ENCODE data around the gene PRKG1.

The PRKG1 gene

DNA sequence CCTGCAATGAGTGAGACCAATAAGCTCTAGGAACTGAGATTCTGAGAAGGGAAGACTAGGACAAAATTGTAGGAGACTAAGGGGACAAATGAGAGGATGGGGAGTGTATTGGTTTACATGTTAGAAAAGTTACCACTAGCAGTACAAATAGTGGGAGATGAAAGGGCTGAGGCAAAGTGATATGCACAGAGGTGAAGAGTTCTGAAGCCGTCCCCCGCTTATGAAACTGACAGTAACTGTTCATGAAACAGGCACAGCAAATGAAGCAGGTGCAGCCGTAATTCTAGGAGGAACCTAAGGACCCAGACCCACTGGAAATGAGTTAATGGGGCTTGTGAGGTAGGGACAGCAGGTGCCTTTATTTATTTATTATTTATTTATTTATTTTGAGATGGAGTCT lies 211.3 kb downstream of the PRKG1 start:
- WGBS (ENCODE audit: insufficient coverage), result 100% methylated on average over 3 of the region's 3 CpGs
- DNase-seq, result no peak
- no peak overlapping the region for H3K27ac ChIP-seq (ENCODE audit: insufficient read depth in 1 of 2, low read depth in 1 of 2, low read length in 2 of 2, poor library complexity in 1 of 2, severe bottlenecking in 2 of 2)
- POLR2A ChIA-PET, result no interaction called here
- no peaks in the 10 kb centered on the region for H3K9me3 ChIP-seq (ENCODE audit: control extremely low read depth in 1 of 5, control insufficient read depth in 4 of 5, insufficient read depth in 2 of 5, low read depth in 1 of 5, low read length in 4 of 5)
- H3K27me3 ChIP-seq (replicated peaks in 2 of 5; ENCODE audit: control insufficient read depth in 4 of 5, insufficient read depth in 5 of 5, low read length in 4 of 5), result no peaks in the 10 kb centered on the region
- H3K4me1 ChIP-seq (ENCODE audit: control extremely low read depth in 1 of 4, control insufficient read depth in 4 of 4, insufficient read depth in 4 of 4, low read length in 3 of 4), result no peaks in the 10 kb centered on the region
- CTCF ChIA-PET, result no interaction called here
- no peak overlapping the region for H3K4me3 ChIP-seq (ENCODE audit: control insufficient read depth in 1 of 7, extremely low read depth in 1 of 7, insufficient read depth in 4 of 7, low read depth in 2 of 7, low read length in 6 of 7)
- no peaks in the 10 kb centered on the region for H3K36me3 ChIP-seq (ENCODE audit: control insufficient read depth in 4 of 4, insufficient read depth in 4 of 4, low read length in 3 of 4)

DNA sequence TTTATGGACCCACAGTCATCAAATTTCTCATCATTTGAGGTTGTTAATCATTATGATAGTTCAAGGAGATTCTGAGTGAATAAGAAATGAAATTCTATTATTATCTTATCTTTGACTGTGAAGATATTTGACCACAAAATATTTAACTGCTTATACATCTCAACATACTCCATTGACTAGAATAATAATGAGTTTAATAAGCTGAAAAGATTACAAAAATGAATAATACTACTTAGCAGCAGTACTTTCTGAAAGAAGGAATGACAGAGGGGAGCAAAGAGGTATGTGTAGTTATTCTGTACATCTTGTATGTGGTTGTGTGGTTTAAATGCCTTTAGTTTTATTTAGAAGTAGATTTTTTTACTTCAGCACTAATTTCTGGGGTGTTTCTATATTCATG lies 214.2 kb downstream of the PRKG1 start:
- DNase-seq, result no peak
- Histone ChIP-seq H3K4me3 (ENCODE audit: control insufficient read depth in 1 of 7, extremely low read depth in 1 of 7, insufficient read depth in 4 of 7, low read depth in 2 of 7, low read length in 6 of 7) (no peak overlapping the region), H3K27me3 (replicated peaks in 2 of 5; ENCODE audit: control insufficient read depth in 4 of 5, insufficient read depth in 5 of 5, low read length in 4 of 5) (no peaks in the 10 kb centered on the region), H3K4me1 (ENCODE audit: control extremely low read depth in 1 of 4, control insufficient read depth in 4 of 4, insufficient read depth in 4 of 4, low read length in 3 of 4) (no peaks in the 10 kb centered on the region), H3K27ac (ENCODE audit: insufficient read depth in 1 of 2, low read depth in 1 of 2, low read length in 2 of 2, poor library complexity in 1 of 2, severe bottlenecking in 2 of 2) (no peak overlapping the region), H3K9me3 (ENCODE audit: control extremely low read depth in 1 of 5, control insufficient read depth in 4 of 5, insufficient read depth in 2 of 5, low read depth in 1 of 5, low read length in 4 of 5) (no peaks in the 10 kb centered on the region), H3K36me3 (ENCODE audit: control insufficient read depth in 4 of 4, insufficient read depth in 4 of 4, low read length in 3 of 4) (no peaks in the 10 kb centered on the region)
- ChIA-PET CTCF (no interaction called here), POLR2A (no interaction called here)

DNA sequence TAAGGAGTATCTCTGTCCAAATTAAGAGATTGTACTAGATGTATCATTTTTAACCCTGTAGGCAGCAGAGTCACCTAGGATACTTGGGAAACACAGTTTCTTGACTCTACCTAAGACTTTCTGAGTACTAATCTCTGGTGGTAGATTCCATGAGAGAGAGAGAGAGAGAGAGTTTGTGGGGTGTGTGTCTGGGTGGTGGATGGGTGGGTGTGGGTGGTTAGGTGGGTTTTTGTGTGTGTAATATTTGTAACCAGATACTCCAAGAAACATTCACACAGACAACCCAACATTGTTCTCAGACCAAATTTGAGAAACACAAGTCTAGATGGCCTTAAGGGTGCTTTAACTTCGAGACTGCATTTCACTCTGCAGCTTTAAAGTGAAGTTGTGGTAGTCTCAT lies 215.2 kb downstream of the PRKG1 start:
- ChIA-PET CTCF (no interaction called here), POLR2A (no interaction called here)
- no peak overlapping the region for H3K27ac ChIP-seq (ENCODE audit: insufficient read depth in 1 of 2, low read depth in 1 of 2, low read length in 2 of 2, poor library complexity in 1 of 2, severe bottlenecking in 2 of 2)
- H3K36me3 ChIP-seq (ENCODE audit: control insufficient read depth in 4 of 4, insufficient read depth in 4 of 4, low read length in 3 of 4), result no peaks in the 10 kb centered on the region
- no peaks in the 10 kb centered on the region for H3K4me1 ChIP-seq (ENCODE audit: control extremely low read depth in 1 of 4, control insufficient read depth in 4 of 4, insufficient read depth in 4 of 4, low read length in 3 of 4)
- H3K9me3 ChIP-seq (ENCODE audit: control extremely low read depth in 1 of 5, control insufficient read depth in 4 of 5, insufficient read depth in 2 of 5, low read depth in 1 of 5, low read length in 4 of 5), result peaks cover 0 to 3% (median 0%) of the 10 kb centered on the region in 5 experiments
- WGBS (ENCODE audit: insufficient coverage), result 100% methylated on average over 1 of the region's 1 CpG
- no peak overlapping the region for H3K4me3 ChIP-seq (ENCODE audit: control insufficient read depth in 1 of 7, extremely low read depth in 1 of 7, insufficient read depth in 4 of 7, low read depth in 2 of 7, low read length in 6 of 7)
- DNase-seq, result no peak
- no peaks in the 10 kb centered on the region for H3K27me3 ChIP-seq (replicated peaks in 2 of 5; ENCODE audit: control insufficient read depth in 4 of 5, insufficient read depth in 5 of 5, low read length in 4 of 5)

DNA sequence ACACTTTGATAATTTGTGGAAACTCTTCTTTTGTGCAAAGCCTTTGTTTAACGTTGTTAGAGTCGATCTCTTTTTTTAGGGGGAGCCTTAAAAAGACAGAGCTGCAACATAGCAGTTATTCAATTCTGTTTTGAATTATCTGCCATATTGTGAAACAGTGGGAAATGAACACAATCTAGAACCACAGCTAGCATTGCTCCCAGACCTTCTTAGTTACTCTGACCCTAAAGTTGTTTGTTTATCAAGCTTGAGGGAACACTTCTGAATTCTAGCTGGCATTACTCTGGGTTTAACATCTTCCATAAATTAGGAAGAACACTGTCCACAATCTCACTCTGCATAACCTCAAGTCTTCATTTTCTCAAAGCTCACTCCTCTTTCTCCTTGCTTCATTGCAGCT lies 217.7 kb downstream of the PRKG1 start:
- ChIA-PET CTCF (interaction anchor here (0.5 to 1.1 kb wide), 2 partner anchors 126 to 712 kb away, joined by 3 to 5 read pairs; no protein-coding TSS in a partner anchor), POLR2A (no interaction called here)
- H3K4me1 ChIP-seq (ENCODE audit: control extremely low read depth in 1 of 4, control insufficient read depth in 4 of 4, insufficient read depth in 4 of 4, low read length in 3 of 4), result peaks cover 0 to 4% (median 0%) of the 10 kb centered on the region in 4 experiments
- no peaks in the 10 kb centered on the region for H3K36me3 ChIP-seq (ENCODE audit: control insufficient read depth in 4 of 4, insufficient read depth in 4 of 4, low read length in 3 of 4)
- no peak overlapping the region for H3K4me3 ChIP-seq (ENCODE audit: control insufficient read depth in 1 of 7, extremely low read depth in 1 of 7, insufficient read depth in 4 of 7, low read depth in 2 of 7, low read length in 6 of 7)
- no CpG with 5 or more reads among the region's 2 CpGs for WGBS (ENCODE audit: insufficient coverage)
- no peaks in the 10 kb centered on the region for H3K27me3 ChIP-seq (replicated peaks in 2 of 5; ENCODE audit: control insufficient read depth in 4 of 5, insufficient read depth in 5 of 5, low read length in 4 of 5)
- no peak overlapping the region for H3K27ac ChIP-seq (ENCODE audit: insufficient read depth in 1 of 2, low read depth in 1 of 2, low read length in 2 of 2, poor library complexity in 1 of 2, severe bottlenecking in 2 of 2)
- DNase-seq, result no peak
- peaks cover 0 to 3% (median 0%) of the 10 kb centered on the region in 5 experiments for H3K9me3 ChIP-seq (ENCODE audit: control extremely low read depth in 1 of 5, control insufficient read depth in 4 of 5, insufficient read depth in 2 of 5, low read depth in 1 of 5, low read length in 4 of 5)

DNA sequence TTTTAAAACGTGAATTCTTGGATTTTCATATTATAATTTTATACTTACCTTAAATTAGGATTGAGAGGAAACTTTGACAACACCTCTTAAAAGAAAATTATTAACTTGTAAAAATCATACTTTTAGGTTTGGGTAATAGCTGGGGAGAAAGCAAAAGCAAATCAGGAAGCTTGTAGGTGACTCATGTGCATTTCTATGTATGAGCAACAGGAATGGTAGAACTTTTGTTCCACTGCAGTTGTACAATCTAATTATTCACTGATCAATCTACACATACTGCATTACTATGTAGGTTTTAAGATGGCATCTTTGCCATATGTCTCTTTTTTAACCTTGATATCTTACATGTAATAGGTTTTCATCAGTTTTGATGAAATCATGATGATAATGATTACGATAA lies 223.2 kb downstream of the PRKG1 start:
- Histone ChIP-seq H3K36me3 (ENCODE audit: control insufficient read depth in 4 of 4, insufficient read depth in 4 of 4, low read length in 3 of 4) (no peaks in the 10 kb centered on the region), H3K27ac (ENCODE audit: insufficient read depth in 1 of 2, low read depth in 1 of 2, low read length in 2 of 2, poor library complexity in 1 of 2, severe bottlenecking in 2 of 2) (no peak overlapping the region), H3K27me3 (replicated peaks in 2 of 5; ENCODE audit: control insufficient read depth in 4 of 5, insufficient read depth in 5 of 5, low read length in 4 of 5) (no peaks in the 10 kb centered on the region), H3K9me3 (ENCODE audit: control extremely low read depth in 1 of 5, control insufficient read depth in 4 of 5, insufficient read depth in 2 of 5, low read depth in 1 of 5, low read length in 4 of 5) (peaks cover 0 to 3% (median 0%) of the 10 kb centered on the region in 5 experiments), H3K4me1 (ENCODE audit: control extremely low read depth in 1 of 4, control insufficient read depth in 4 of 4, insufficient read depth in 4 of 4, low read length in 3 of 4) (peaks cover 0 to 4% (median 0%) of the 10 kb centered on the region in 4 experiments), H3K4me3 (ENCODE audit: control insufficient read depth in 1 of 7, extremely low read depth in 1 of 7, insufficient read depth in 4 of 7, low read depth in 2 of 7, low read length in 6 of 7) (no peak overlapping the region)
- WGBS (ENCODE audit: insufficient coverage), result no CpG with 5 or more reads among the region's 2 CpGs
- CTCF ChIA-PET, result no interaction called here
- DNase-seq, result peak in 2 of 3 donors; percentile 17 to 23
- POLR2A ChIA-PET, result no interaction called here

DNA sequence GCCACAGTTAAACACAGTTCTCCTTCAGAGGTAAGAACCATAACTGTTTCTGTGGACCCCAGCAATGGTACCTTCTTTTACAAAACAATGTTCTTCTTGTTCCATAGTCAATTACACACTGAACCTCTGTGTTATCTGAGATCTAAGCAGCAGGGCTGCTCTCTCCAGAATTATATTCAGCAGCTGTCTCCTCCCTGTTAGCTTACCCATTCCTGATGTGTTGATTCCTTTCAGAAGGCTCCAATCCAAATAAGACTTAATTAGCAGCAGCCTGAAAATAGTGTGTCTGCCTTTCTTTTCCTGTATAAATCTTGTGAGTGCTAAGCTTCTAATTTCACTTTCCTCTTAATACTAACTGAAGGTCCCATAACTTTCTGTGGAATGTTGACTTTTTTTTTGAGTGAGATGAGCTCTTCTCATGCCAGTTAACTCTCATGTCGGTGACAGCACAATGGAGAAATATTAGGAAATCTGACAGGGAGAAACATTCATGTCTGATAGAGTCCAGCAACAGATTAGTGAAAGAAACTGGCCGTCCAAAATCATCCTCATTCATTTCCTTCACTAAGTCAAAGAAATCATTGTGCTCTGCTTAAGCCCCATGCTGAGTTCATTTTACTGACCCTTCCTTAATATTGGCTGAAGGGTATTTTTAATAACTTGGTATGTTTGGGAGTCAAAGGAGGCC lies 226.5 kb downstream of the PRKG1 start:
- no peak overlapping the region for H3K4me3 ChIP-seq (ENCODE audit: control insufficient read depth in 1 of 7, extremely low read depth in 1 of 7, insufficient read depth in 4 of 7, low read depth in 2 of 7, low read length in 6 of 7)
- H3K36me3 ChIP-seq (ENCODE audit: control insufficient read depth in 4 of 4, insufficient read depth in 4 of 4, low read length in 3 of 4), result no peaks in the 10 kb centered on the region
- no peaks in the 10 kb centered on the region for H3K9me3 ChIP-seq (ENCODE audit: control extremely low read depth in 1 of 5, control insufficient read depth in 4 of 5, insufficient read depth in 2 of 5, low read depth in 1 of 5, low read length in 4 of 5)
- CTCF ChIA-PET, result no interaction called here
- no peak overlapping the region for H3K27ac ChIP-seq (ENCODE audit: insufficient read depth in 1 of 2, low read depth in 1 of 2, low read length in 2 of 2, poor library complexity in 1 of 2, severe bottlenecking in 2 of 2)
- WGBS (ENCODE audit: insufficient coverage), result 100% methylated on average over 1 of the region's 2 CpGs
- DNase-seq, result no peak
- H3K4me1 ChIP-seq (ENCODE audit: control extremely low read depth in 1 of 4, control insufficient read depth in 4 of 4, insufficient read depth in 4 of 4, low read length in 3 of 4), result peaks cover 0 to 4% (median 0%) of the 10 kb centered on the region in 4 experiments
- POLR2A ChIA-PET, result no interaction called here
- no peaks in the 10 kb centered on the region for H3K27me3 ChIP-seq (replicated peaks in 2 of 5; ENCODE audit: control insufficient read depth in 4 of 5, insufficient read depth in 5 of 5, low read length in 4 of 5)

DNA sequence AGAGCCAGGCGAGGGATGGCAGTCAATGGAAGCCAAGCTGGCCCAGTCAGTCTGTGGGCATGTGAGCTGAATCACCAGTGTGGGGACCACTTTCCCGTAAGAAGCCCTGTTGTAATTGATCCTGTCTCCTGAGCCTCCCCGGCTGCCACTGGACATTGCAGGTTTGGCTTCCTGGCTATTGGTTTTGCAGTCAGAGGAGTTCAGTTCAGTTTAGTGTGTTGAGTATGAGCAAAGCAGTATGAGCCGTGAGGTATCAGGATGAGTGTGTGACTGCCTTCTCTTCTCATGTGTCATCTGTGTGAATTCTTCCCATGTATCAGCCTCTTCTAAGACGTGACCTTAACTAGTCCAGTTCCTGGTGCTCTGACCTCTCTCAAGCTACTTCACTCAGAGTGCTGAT lies 227.4 kb downstream of the PRKG1 start:
- no peaks in the 10 kb centered on the region for H3K36me3 ChIP-seq (ENCODE audit: control insufficient read depth in 4 of 4, insufficient read depth in 4 of 4, low read length in 3 of 4)
- DNase-seq, result no peak
- H3K4me3 ChIP-seq (ENCODE audit: control insufficient read depth in 1 of 7, extremely low read depth in 1 of 7, insufficient read depth in 4 of 7, low read depth in 2 of 7, low read length in 6 of 7), result no peak overlapping the region
- H3K27me3 ChIP-seq (replicated peaks in 2 of 5; ENCODE audit: control insufficient read depth in 4 of 5, insufficient read depth in 5 of 5, low read length in 4 of 5), result no peaks in the 10 kb centered on the region
- no peaks in the 10 kb centered on the region for H3K9me3 ChIP-seq (ENCODE audit: control extremely low read depth in 1 of 5, control insufficient read depth in 4 of 5, insufficient read depth in 2 of 5, low read depth in 1 of 5, low read length in 4 of 5)
- ChIA-PET POLR2A (no interaction called here), CTCF (interaction anchor here (1.0 kb wide), 1 partner anchor 52 kb away, joined by 3 read pairs; no protein-coding TSS in a partner anchor)
- 96% methylated on average over 4 of the region's 5 CpGs for WGBS (ENCODE audit: insufficient coverage)
- H3K27ac ChIP-seq (ENCODE audit: insufficient read depth in 1 of 2, low read depth in 1 of 2, low read length in 2 of 2, poor library complexity in 1 of 2, severe bottlenecking in 2 of 2), result no peak overlapping the region
- peaks cover 0 to 2% (median 0%) of the 10 kb centered on the region in 4 experiments for H3K4me1 ChIP-seq (ENCODE audit: control extremely low read depth in 1 of 4, control insufficient read depth in 4 of 4, insufficient read depth in 4 of 4, low read length in 3 of 4)

All from common myeloid progenitor, CD34-positive (primary cell).